Mesenchymal stem cell (in vitro differentiated cells and primary cell): ENCODE results near the gene TTYH3. TPM values are rescaled to one million over a fixed set of nuclear protein-coding genes. Genes with fewer than 3 reads are reported as not detected.

Source experiments
- DNase-seq: peaks from one replicate; pipeline ENCODE4 v3.0.0-alpha.2; 2013
- H2AFZ ChIP-seq: one replicate; pipeline ENCODE4 v1.6.1; 2013; ENCODE audit warnings: low read depth, mild to moderate bottlenecking, control low read depth, inconsistent platforms, low read length, moderate library complexity
- H2AK5ac ChIP-seq: 2 replicates; pipeline ENCODE4 v1.6.1; 2013; ENCODE audit warnings: low read length, moderate library complexity, mild to moderate bottlenecking, inconsistent platforms; ENCODE audit not compliant: severe bottlenecking
- H2BK120ac ChIP-seq: one replicate; pipeline ENCODE4 v1.6.1; 2013; ENCODE audit warnings: low read depth, mild to moderate bottlenecking, inconsistent platforms, low read length, moderate library complexity
- H2BK12ac ChIP-seq, 2 experiments: one replicate each; pipeline ENCODE4 v1.6.1; 2013; ENCODE audit warnings: inconsistent platforms in 2 of 2, low read length in 2 of 2, mild to moderate bottlenecking in 2 of 2, moderate library complexity in 2 of 2, control low read depth in 1 of 2
- H2BK15ac ChIP-seq: one replicate; pipeline ENCODE4 v1.6.1; 2013; ENCODE audit warnings: mild to moderate bottlenecking, low read depth, inconsistent platforms; ENCODE audit not compliant: poor library complexity, severe bottlenecking
- H2BK5ac ChIP-seq: 2 replicates; pipeline ENCODE4 v1.6.1; 2013; ENCODE audit warnings: low read depth, mild to moderate bottlenecking, low read length, control low read depth, inconsistent platforms; ENCODE audit not compliant: poor library complexity, severe bottlenecking
- H3K14ac ChIP-seq, 2 experiments: one replicate each; pipeline ENCODE4 v1.6.1; 2013; ENCODE audit warnings: inconsistent platforms in 2 of 2, low read length in 2 of 2, control low read depth in 1 of 2, mild to moderate bottlenecking in 1 of 2, moderate library complexity in 1 of 2
- H3K18ac ChIP-seq, 2 experiments: one replicate each; pipeline ENCODE4 v1.6.1; 2013; ENCODE audit warnings: inconsistent platforms in 2 of 2, low read length in 2 of 2, control low read depth in 1 of 2, low read depth in 1 of 2, mild to moderate bottlenecking in 1 of 2
- H3K23ac ChIP-seq, 2 experiments: one replicate each; pipeline ENCODE4 v1.6.1; 2013; ENCODE audit warnings: inconsistent platforms in 2 of 2, low read length in 2 of 2, mild to moderate bottlenecking in 2 of 2, moderate library complexity in 2 of 2, control low read depth in 1 of 2
- H3K27ac ChIP-seq: 2 replicates; pipeline ENCODE4 v1.5.1; 2013; ENCODE audit warnings: mild to moderate bottlenecking, moderate library complexity, low read length, control low read depth, inconsistent platforms; ENCODE audit not compliant: poor library complexity, severe bottlenecking
- H3K27me3 ChIP-seq, 2 experiments: 2 replicates each; pipeline versions ENCODE4 v1.6.1 to v1.7.0; 2013; ENCODE audit warnings: low read length in 2 of 2, mild to moderate bottlenecking in 2 of 2, moderate library complexity in 2 of 2, control low read depth in 1 of 2, inconsistent platforms in 1 of 2; ENCODE audit not compliant: control insufficient read depth in 1 of 2, insufficient read depth in 1 of 2
- H3K36me3 ChIP-seq, 2 experiments: 2 replicates each; pipeline versions ENCODE4 v1.6.1 to v1.7.0; 2013; ENCODE audit warnings: low read length in 2 of 2, control low read depth in 1 of 2, inconsistent platforms in 1 of 2, low read depth in 1 of 2, mild to moderate bottlenecking in 1 of 2; ENCODE audit not compliant: insufficient read depth in 2 of 2, control insufficient read depth in 1 of 2
- H3K4ac ChIP-seq, 2 experiments: one replicate each; pipeline ENCODE4 v1.6.1; 2013; ENCODE audit warnings: inconsistent platforms in 2 of 2, low read length in 2 of 2, mild to moderate bottlenecking in 2 of 2, moderate library complexity in 2 of 2, control low read depth in 1 of 2, low read depth in 1 of 2
- H3K4me1 ChIP-seq: 2 replicates; pipeline ENCODE4 v1.6.1; 2013; ENCODE audit warnings: low read depth, low read length, control low read depth; ENCODE audit not compliant: control insufficient read depth, insufficient read depth
- H3K4me2 ChIP-seq: 2 replicates; pipeline ENCODE4 v1.6.1; 2013; ENCODE audit warnings: low read length, mild to moderate bottlenecking, inconsistent platforms; ENCODE audit not compliant: poor library complexity, severe bottlenecking
- H3K4me3 ChIP-seq, 2 experiments: 2 replicates each; pipeline versions ENCODE4 v1.5.1 to v1.7.0; 2013; ENCODE audit warnings: low read length in 2 of 2, mild to moderate bottlenecking in 2 of 2, control low read depth in 1 of 2, low read depth in 1 of 2; ENCODE audit not compliant: insufficient read depth in 1 of 2
- H3K79me1 ChIP-seq: replicated peaks from 2 replicates; pipeline ENCODE4 v1.6.1; 2013; ENCODE audit warnings: mild to moderate bottlenecking, control low read depth, low read length, inconsistent platforms; ENCODE audit not compliant: poor library complexity, severe bottlenecking
- H3K9ac ChIP-seq: 2 replicates; pipeline ENCODE4 v1.7.0; 2013; ENCODE audit warnings: mild to moderate bottlenecking, low read length, moderate library complexity
- H3K9me3 ChIP-seq: 2 replicates; pipeline ENCODE4 v1.7.0; 2013; ENCODE audit warnings: mild to moderate bottlenecking, low read length; ENCODE audit not compliant: control insufficient read depth
- H4K8ac ChIP-seq: one replicate; pipeline ENCODE4 v1.6.1; 2013; ENCODE audit warnings: inconsistent platforms, mild to moderate bottlenecking, low read length, moderate library complexity
- H4K91ac ChIP-seq: one replicate; pipeline ENCODE4 v1.6.1; 2013; ENCODE audit warnings: mild to moderate bottlenecking, low read length, inconsistent platforms
- WGBS: methylation state at CpG from one replicate; pipeline ENCODE4 v1.1.7; 2013; ENCODE audit warnings: mixed read lengths; 5-methylcytosine and 5-hydroxymethylcytosine counted together
- polyA plus RNA-seq, 2 experiments: library from polyadenylated mRNA; stranded (reverse); fragments of 200-250 nt; gene quantifications; one replicate each; pipeline ENCODE4 v1.2.3, GENCODE V29; 2013

Gene TTYH3, protein sequence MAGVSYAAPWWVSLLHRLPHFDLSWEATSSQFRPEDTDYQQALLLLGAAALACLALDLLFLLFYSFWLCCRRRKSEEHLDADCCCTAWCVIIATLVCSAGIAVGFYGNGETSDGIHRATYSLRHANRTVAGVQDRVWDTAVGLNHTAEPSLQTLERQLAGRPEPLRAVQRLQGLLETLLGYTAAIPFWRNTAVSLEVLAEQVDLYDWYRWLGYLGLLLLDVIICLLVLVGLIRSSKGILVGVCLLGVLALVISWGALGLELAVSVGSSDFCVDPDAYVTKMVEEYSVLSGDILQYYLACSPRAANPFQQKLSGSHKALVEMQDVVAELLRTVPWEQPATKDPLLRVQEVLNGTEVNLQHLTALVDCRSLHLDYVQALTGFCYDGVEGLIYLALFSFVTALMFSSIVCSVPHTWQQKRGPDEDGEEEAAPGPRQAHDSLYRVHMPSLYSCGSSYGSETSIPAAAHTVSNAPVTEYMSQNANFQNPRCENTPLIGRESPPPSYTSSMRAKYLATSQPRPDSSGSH
- 198 TPM for polyA plus RNA-seq (2013, experiment 1 of 2)
- polyA plus RNA-seq (2013, experiment 2 of 2): 194 TPM

DNA sequence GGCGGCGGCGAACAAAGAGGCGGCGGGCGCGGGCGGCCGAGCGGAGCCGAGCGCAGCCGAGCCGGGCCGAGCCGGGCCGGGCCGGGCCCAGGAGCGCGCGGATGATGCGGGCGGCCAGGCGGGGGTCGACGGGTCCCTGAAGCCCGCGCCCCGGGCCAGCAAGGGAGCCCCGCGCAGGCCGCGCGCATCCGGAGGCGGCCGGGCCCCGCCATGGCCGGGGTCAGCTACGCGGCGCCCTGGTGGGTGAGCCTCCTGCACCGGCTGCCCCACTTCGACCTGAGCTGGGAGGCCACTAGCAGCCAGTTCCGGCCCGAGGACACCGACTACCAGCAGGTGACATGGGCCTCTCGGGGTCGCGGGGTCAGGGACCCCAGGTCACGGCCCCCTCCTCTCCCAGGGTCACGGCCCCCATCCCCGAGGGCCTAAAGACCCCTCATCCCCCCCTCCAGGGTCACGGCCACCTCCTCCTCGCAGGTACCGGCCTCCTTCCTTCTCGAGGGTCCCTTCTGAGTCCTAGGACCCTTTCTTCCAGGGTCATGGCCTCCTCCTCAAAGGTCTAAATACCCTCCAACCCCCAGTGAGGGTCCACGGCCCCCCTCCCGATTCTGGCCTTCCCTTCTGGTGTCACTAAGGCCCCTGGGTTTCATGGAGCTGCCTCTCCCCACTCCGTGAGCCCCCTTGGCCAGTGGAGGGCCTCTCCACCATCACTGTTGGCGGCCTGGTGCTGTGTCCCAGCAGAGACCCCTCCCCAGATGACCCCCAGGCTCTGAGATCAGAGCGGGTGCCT lies at the start of gene TTYH3:
TTYH3 (plus strand) TSS at position 41 of the 787 bp plus-strand sequence; CDS start at position 211, 170 bp downstream.
- H3K14ac ChIP-seq: peak within 1 kb of the TSS; percentile 37 to 96
- no peak within 1 kb of the TSS for H2AFZ ChIP-seq
- DNase-seq: no peak
- H2BK5ac ChIP-seq: peak within 1 kb of the TSS; percentile 95
- H3K9me3 ChIP-seq: no peaks in the 10 kb centered on the region
- peak within 1 kb of the TSS; percentile 86 for H3K4me2 ChIP-seq
- peaks cover 51% of the 10 kb centered on the region for H3K4me1 ChIP-seq
- H3K27me3 ChIP-seq: no peaks in the 10 kb centered on the region
- WGBS: 2% methylated on average over 30 of the region's 62 CpGs
- peak within 1 kb of the TSS; percentile 89 to 98 for H3K18ac ChIP-seq
- peak within 1 kb of the TSS; percentile 87 for H2AK5ac ChIP-seq
- peak within 1 kb of the TSS; percentile 9 to 50 for H2BK12ac ChIP-seq
- peak within 1 kb of the TSS; percentile 95 for H2BK15ac ChIP-seq
- peak within 1 kb of the TSS; percentile 65 for H4K91ac ChIP-seq
- H2BK120ac ChIP-seq: peak within 1 kb of the TSS; percentile 85
- H3K79me1 ChIP-seq: no peaks in the 10 kb centered on the region
- peak within 1 kb of the TSS in 1 of 2 experiments; percentile 98 for H3K23ac ChIP-seq
- peak within 1 kb of the TSS; percentile 99 for H3K27ac ChIP-seq
- H3K36me3 ChIP-seq: peaks cover 4 to 30% of the 10 kb centered on the region in 2 experiments
- H3K4me3 ChIP-seq: peak within 1 kb of the TSS; percentile 73 to 94
- peak within 1 kb of the TSS; percentile 68 to 93 for H3K4ac ChIP-seq
- peak within 1 kb of the TSS; percentile 86 for H4K8ac ChIP-seq
- peak within 1 kb of the TSS; percentile 92 for H3K9ac ChIP-seq

DNA sequence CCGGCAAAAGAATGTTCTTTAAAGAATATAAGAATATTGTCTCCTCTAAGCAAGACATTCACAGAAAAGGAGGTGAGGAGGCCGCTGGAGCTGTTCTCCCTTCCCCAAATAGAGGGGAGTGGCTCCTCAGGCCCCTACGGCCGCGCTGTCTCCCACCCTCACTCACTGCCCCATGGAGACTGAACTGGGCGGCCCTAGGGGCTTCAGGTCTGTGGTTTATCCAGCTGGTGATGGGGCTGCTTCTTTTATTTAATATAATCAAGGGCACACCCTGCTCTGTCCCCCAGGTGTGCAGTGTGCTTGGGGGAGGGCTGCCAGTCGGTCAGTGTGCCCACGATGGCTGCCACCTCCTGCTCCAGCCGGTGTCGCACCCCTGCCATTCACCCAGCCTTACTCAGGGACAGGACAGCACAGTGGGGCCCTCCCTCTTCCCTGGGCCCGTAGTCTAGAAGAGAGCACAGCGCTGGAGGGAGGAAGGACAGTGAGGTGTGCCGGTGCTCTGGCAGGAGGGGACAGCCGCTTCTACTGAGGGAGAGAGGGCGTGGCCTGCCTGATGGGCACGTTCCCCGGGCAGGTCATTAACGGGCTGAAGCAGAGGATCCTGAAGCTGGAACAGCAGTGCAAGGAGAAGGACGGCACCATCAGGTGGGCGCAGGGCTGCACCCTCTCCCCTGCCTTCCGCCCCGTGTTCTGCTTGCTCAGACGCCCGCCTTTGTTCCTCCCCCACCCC lies 49.6 kb upstream of the TTYH3 start:
- Histone ChIP-seq H3K4me2 (no peak overlapping the region), H3K14ac (peak overlapping the region in 1 of 2 experiments; percentile 20), H2AFZ (no peak overlapping the region), H3K79me1 (peaks cover 3% of the 10 kb centered on the region), H3K36me3 (peaks cover 57 to 59% of the 10 kb centered on the region in 2 experiments), H3K23ac (no peak overlapping the region), H3K18ac (no peak overlapping the region), H3K9ac (no peak overlapping the region), H4K8ac (no peak overlapping the region), H4K91ac (no peak overlapping the region), H3K9me3 (no peaks in the 10 kb centered on the region), H2BK120ac (no peak overlapping the region), H2AK5ac (no peak overlapping the region), H2BK5ac (no peak overlapping the region), H3K27ac (no peak overlapping the region), H2BK15ac (no peak overlapping the region), H3K27me3 (no peaks in the 10 kb centered on the region), H3K4me3 (no peak overlapping the region), H2BK12ac (no peak overlapping the region), H3K4ac (no peak overlapping the region), H3K4me1 (peaks cover 6% of the 10 kb centered on the region)
- no peak for DNase-seq
- WGBS: 85% methylated on average over 19 of the region's 24 CpGs

DNA sequence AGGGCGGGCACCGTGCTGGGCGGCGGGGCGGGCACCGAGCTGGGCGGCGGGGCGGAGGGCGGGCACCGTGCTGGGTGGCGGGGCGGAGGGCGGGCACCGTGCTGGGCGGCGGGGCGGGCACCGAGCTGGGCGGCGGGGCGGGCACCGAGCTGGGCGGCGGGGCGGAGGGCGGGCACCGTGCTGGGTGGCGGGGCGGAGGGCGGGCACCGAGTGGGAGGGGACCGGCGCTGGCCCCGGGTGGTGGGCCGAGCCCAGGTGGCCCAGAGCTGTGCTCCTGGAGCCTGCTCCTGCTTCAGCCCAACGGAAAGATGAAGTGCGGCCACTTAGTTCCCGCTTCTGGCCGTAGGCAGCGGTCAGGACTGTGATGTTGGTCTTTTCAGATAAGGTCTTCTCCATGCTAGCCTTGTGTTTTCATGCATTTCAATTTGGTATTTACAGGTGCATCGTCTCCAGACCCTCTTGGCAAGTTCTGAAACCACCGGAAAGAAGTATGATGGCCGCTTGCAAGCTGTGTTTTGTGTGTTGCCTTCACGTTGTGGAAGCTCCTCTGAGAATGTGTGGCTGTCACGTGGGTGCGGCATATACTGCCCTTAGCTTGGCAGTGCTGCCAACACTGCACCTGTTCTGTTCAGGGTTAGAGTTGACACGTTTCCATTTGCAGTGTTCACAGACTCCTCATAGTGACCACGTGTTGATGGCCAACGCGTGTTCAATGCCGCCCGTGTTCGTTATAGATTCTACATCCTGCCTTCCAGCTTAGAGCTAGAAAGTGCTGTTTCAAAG lies 47.8 kb upstream of the TTYH3 start:
- Histone ChIP-seq H3K9me3 (no peaks in the 10 kb centered on the region), H2BK5ac (no peak overlapping the region), H2BK12ac (no peak overlapping the region), H3K4me1 (peaks cover 2% of the 10 kb centered on the region), H3K18ac (no peak overlapping the region), H2BK120ac (no peak overlapping the region), H3K27me3 (no peaks in the 10 kb centered on the region), H3K27ac (no peak overlapping the region), H3K14ac (no peak overlapping the region), H4K8ac (no peak overlapping the region), H3K79me1 (no peaks in the 10 kb centered on the region), H2AFZ (no peak overlapping the region), H2BK15ac (no peak overlapping the region), H4K91ac (no peak overlapping the region), H3K4me2 (no peak overlapping the region), H3K4ac (no peak overlapping the region), H3K36me3 (peaks cover 53 to 57% of the 10 kb centered on the region in 2 experiments), H2AK5ac (no peak overlapping the region), H3K4me3 (no peak overlapping the region), H3K9ac (no peak overlapping the region), H3K23ac (no peak overlapping the region)
- 96% methylated on average over 33 of the region's 54 CpGs for WGBS
- no peak for DNase-seq
